Skin epidermis (tissue), 12 donors: Measurements from ENCODE around the gene KIF12.

Experiments used
- H3K27ac ChIP-seq, 21 experiments: fragments of 200-600 bp; sonication (generic) in 11 of 21; one replicate each; pipeline ENCODE4 v1.5.0; 2020; ENCODE audit warnings: mild to moderate bottlenecking in 3 of 21, inconsistent platforms in 2 of 21, moderate library complexity in 2 of 21
- H3K4me3 ChIP-seq, 7 experiments: fragments of 200-600 bp; sonication (generic) in 2 of 7; one replicate each; pipeline ENCODE4 v1.5.0; 2020; ENCODE audit warnings: inconsistent platforms in 2 of 7, mild to moderate bottlenecking in 2 of 7, moderate library complexity in 1 of 7

The KIF12 gene

DNA sequence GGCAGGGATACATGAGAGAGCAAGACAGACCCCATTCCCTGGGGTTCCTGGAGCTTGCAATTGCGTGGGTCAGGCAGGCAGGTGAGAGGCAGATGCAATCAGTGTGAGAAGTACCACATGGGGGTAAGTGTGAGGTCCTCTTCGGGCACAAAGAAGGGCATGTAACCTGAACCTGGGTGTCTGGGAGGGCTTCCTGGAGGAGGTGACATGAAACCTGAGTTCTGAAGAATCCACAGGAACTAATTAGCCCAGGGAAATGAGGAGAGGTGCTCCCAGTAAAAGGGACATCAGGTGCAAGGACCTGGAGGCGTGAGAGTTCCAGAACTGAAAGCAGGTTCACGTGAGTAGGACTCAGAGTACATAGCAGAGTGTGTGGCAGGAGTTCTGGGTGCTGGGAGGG, 23.5 kb downstream of the KIF12 start:
- H3K4me3 ChIP-seq = no peak overlapping the region
- H3K27ac ChIP-seq = no peak overlapping the region

DNA sequence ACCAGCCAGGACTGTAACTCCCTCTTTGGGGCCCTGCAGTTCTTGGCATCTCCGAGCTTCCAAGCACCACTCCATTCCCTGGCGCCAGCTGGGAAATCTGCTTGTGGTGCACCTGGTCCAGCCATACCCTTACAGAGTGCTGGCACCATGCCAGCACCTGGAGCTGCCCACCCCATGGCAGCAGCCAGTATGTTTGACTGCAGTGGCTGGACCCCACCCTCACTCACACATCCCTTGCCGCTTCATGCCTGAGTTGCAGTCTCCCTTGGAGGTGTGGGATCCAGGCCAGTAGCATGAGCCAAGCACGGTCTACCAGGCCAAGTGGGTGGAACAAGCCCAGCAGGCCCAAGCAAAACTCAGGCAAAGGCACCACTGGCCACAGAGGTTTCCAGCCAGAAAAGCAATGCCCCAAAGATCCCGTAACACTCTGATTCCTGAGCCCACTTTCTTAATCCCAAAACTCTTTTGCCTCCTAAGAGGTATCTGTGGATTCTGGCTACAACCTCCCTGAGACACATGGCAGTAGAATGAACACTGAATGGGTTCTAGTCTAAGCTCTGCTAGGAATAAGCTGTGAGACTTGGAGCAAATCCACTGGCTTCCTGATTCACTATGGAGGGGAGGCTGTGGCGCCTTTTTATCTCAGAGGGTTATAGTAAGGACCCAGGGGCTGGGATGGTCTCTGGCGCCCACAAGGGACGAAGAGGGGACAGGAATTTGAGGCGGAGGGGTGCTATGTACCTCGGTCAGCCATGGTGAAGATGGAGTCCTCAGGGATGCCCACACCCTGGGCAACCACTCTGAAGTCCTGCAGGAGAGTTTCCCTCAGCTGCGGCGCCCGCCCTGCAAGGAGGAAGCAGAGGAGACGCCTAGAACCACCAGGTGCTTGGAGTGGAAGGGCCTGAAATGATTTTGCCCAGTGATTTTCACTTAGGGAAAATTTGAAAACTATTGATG, 26.6 kb downstream of the KIF12 start:
- Histone ChIP-seq H3K27ac (no peak overlapping the region), H3K4me3 (no peak overlapping the region)

DNA sequence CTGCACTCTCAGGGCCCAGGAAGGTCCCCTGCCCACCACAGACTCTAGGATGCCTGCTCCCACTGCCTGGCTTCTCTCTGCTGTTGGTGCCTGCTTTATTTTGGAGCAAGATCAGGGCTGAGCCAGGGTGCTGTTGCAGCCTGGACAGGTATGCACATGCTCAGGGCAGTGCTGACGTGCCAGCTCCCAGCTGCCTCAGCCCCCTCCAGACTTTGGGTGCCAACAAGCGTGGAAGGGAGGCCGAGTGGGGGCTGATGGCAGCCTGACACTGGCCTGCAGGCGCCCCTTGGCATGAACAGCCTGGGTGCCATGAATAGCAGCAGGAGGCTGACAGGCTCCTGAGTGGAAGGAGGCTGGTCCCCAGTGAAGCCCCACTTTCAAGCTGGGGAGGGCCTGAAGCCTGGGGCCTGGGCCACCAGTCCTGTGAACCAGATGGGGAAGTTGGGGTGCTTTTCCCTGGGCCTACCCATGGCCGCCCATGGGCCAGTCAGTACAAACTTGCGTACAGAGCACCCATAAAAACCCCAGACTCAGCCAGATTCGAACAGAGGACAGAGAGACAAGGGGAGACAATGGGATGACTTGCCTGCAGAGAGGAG, 27.8 kb downstream of the KIF12 start:
- H3K27ac ChIP-seq = peak overlapping the region in 1 of 21 experiments; percentile 65

DNA sequence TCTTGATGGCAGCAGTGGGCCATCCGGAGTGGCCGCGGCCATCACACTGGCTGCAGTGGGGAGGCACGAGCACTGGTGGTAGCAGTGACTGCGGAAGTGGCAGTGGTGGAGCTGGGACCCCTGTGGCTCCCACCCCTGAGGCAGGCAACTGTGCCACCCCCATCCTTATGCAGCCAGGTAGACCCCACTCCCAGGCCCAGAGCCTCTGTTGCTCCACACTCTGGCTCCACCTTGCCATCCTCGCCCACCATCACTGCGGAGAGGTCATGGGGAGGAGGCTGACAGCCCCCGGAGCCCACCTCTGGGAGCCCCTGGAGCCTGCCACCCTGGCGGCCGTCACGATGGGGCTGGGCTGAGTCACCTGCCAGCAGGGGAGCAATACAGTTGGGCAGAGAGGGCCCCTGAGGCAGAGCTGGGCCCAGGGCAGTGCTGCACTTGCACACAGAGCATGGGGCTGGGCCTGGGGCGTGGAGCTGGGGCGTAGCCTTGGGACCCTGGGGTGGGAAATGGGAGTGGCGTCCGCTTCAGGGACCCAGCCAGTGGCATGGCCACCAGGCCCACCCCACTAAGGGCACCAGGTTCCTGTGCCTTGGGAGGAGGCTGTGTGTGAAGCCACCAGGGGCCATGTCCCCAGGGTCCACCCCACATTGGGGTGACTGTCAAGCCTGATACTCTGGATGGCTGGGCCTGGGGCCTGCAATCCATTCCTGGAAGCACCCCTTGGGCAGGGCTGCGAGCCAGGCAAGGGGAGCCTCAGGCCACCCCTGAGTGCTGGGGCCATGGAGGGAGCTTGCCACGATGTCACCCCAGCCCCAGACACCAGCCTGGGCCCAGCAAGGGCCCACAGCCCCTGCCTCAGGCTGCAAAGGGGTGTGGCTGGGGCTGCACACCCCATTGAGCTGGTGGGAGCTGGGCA, 28.6 kb downstream of the KIF12 start:
- Histone ChIP-seq H3K4me3 (no peak overlapping the region), H3K27ac (peak overlapping the region in 2 of 21 experiments; percentile 47 to 65)

More for the DNA sequence above, 27.8 kb downstream of the KIF12 start:
- no peak overlapping the region for H3K4me3 ChIP-seq

DNA sequence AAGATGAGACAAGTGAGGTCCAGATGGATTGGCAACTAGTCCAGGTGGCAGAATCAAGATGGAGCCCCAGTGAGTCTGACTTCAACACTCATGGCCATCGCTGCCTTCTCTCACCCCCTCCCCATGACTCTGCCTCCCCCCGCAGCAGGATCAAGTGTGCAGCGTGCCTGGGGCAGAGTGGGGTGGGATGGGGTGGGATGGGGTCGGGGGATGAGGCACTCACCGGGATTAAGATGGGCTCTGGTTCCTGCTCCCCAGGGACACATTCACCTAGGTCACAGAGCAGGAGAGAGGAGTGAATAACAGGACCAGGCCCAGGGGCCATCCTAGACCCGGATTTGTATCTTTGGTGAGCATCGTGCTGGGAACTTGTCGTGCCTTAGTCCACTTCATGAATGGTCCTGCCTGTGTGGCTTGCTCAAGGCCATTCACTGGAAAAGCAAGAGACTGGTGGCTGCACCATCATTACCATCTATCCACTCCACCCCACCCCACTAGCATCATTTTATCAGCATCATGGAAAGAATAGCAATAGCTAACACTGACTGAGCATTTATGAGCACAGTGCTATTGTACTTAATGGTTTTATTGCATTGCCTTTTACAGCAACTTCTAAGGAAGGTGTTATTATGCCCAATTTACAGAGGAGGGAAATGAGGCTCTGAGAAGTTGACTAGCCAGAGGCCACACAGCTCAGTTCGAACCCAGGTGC, 29.5 kb downstream of the KIF12 start:
- H3K27ac ChIP-seq = no peak overlapping the region
- H3K4me3 ChIP-seq = no peak overlapping the region

DNA sequence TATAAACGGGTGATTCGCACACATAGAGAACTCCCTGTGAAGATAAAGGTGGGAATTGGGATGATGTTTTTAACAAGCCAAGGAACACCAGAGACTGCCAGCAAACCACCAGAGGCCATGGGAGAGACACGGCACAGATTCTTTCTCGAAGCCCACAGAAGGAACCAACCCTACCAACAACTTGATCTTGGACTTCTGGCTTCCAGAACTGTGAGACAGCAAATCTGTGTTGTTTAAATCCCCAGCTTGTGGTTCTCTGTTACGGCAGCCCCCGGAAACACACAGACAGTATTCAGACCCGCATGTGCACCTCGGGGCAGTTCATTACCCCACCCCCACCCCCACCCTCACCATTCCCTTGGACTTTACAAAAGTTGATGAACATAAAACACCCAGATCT, 33.8 kb downstream of the KIF12 start:
- Histone ChIP-seq H3K4me3 (no peak overlapping the region), H3K27ac (no peak overlapping the region)

DNA sequence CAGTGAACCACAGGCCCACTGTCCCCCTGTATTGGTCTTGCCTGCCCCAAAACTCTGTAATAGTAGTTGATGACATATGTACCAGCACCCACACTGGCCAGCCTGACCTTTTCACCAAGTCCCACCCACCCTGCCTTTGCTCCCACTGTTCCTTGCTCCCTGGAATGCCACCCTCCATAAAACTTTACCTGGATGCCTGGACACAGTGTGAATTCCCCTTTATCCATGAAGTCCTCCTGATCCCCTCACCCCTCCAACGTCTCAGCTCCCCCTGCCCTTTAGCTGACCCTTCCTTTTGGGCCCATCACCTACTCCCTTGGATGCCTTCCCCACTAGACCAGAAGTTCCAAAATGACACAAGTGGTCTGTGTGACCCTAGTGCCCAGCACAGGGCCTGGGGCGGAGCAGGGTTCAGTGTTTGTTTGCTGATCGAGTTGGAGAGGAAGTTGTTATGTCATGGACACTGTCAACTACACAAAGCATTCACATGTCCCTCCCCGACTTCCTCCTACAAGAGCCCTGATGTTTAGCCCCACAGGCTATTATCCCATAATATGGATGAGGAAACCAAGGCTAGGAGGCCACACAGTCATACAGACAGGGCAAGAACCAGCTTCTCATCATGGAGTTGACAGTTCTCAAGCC, 37.1 kb downstream of the KIF12 start:
- no peak overlapping the region for H3K4me3 ChIP-seq
- no peak overlapping the region for H3K27ac ChIP-seq

DNA sequence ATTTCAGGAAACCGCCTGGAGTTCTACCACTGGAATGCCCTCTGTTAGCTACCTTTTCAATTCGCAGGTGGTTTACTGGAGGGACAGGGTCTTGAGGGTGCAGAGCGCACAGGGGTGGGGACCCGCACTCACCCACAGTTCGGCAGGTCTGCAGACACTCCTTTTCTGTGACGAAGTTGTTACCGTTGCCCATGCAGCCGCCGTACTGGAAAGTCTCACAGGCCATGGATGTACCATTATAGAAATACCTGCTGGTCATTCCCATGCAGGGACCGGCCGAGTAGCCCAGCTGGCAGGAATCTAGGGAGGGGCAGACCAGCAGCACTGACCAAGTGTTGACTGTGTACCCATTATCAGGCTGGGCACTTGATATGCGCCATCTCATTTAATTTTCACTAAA, 37.8 kb downstream of the KIF12 start:
- Histone ChIP-seq H3K4me3 (no peak overlapping the region), H3K27ac (no peak overlapping the region)

DNA sequence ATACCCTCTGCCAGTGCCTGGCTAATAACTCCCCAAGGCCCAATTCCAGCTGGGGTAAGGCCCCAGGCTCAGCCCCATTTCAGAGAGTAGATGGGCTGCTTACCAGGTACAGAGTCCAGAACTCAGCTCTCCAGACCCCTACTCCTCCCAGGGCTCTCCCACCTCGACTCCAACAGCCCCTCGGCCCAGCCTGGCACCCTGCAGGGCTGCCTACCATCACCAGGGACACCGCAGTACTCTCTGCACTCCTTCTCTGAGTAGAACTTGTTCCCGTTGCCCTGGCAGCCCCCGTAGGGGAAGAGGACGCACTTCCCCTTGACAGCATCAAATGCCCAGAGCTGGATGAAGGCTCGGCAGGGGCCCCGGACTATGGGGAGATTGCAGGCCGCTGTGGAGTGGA, 38.4 kb downstream of the KIF12 start:
- no peak overlapping the region for H3K27ac ChIP-seq
- H3K4me3 ChIP-seq = no peak overlapping the region

DNA sequence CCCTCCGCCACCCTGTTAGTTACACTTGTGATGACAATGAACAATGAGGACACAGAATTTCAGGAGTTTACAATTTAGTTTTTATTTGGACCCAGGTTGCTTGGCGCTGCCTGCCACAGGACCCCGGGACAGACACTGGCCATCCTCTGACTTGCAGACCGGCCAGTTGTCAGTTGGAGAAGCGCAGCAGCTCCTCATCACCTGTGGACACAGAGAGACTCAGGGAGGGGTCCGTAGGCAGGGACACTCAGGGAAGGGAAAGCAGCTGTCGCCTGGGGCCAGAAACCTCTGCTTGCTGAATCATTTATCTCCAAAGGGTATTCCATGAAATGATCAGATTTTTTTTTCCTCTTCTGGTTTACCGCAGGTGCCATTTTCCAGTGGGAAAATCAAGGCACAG, 39.0 kb downstream of the KIF12 start:
- Histone ChIP-seq H3K4me3 (no peak overlapping the region), H3K27ac (no peak overlapping the region)

DNA sequence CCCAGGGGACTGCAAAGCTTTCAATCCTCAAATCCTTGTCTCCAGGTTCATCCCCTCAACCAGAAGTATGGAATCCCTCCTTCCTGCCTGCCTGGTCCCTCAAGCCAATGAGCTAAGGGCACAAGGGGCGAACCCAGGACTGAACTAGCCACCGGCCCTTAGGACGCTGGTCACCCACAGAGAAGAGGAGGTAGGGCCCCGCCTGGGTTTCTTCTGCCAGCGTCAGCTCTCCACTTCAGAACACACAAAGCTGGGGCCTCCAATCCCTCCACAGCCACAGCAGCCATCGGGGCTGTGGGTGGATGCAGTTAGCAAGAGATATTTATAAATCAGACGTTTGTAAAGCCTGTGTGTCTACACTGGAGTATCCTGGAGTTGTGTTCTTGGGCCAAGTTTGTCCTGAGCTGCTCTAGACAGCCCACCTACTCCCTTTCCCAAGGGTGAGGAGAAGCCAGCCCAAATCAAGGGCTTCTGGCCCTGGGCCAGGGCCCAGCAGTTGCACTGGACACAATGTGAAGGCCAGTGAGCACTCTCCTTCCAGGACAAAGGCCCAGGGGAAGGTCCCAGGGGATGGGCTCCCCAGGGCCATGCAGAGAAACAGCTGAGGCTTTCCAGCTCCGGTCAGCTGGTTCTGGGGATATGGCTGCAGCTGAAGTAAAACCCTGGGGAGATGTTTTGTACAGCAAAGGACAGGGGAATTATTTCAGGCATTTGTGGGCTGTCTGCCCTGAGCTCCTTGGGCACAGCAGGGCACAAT, 39.9 kb downstream of the KIF12 start:
- Histone ChIP-seq H3K4me3 (no peak overlapping the region), H3K27ac (no peak overlapping the region)

DNA sequence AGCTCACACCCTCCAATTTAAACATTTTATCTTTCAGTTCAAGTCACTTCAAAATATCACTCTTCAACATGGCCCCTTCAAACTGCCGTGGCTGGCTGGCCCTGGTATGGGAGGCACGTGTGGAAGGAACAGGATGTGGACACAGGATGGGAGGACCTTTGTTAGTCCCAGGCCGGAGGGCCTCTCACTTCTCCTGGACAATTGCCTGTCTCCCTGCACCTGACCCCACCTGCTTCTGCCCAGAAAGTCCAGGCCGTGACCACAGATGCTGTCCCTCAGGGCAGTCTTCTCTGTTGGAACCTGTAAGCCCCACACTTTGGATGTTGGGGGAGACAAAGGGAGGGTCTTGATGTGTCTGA, 40.4 kb downstream of the KIF12 start:
- H3K27ac ChIP-seq = no peak overlapping the region
- H3K4me3 ChIP-seq = no peak overlapping the region

DNA sequence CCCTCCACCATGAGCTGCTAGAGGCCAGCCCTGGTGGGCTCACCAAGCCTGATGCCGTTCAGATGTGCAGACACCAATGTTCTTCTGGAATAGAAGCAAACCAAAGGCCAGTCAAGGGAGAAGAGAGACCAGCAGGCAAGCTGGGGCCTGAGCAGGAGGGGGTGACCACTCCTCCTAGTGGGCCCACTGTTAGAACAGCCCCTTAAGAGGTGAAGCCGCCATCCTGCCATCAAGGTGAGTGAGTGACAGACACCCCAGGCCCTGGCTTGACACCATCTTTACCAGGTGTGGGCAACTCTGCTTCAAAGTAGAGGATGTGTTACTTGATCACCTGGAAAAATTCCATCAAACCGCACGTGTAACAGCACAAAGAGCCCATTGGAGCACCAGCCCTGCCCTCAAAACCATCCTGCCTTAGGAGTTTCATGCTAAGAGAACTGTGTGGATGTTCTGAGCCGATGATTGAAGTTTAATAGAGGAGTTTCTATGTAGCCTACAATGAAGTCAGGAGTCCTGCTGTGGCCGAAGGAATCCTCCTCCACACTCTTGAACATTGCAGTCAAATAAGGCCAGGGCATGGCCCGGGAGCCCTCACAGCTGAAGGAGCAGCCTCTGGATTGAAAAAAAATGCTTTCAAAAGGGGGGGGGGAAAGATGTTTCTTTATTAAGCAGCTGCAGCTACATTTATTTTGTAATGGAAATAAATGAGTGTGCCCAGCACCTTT, 41.8 kb downstream of the KIF12 start:
- H3K27ac ChIP-seq = no peak overlapping the region
- H3K4me3 ChIP-seq = no peak overlapping the region

DNA sequence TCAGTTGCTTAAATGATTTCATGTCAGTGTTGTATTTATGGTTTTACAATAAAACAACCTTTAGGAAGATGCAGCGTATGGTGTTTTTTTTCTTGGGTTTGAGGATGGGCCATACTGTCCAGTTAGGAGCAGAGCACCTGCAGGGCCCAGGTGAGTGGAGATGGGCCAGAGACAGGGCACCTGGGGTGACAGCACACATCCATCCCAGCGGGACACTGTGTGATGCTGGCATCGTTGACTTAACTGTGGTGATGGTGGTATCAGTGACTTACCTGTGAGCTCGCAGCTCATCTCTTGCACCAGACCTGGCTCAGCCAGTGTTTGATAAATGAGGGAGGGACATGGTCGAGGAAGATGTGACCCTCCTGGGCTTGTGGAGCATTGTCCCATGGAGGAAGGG, 42.6 kb downstream of the KIF12 start:
- H3K27ac ChIP-seq = no peak overlapping the region
- H3K4me3 ChIP-seq = no peak overlapping the region

DNA sequence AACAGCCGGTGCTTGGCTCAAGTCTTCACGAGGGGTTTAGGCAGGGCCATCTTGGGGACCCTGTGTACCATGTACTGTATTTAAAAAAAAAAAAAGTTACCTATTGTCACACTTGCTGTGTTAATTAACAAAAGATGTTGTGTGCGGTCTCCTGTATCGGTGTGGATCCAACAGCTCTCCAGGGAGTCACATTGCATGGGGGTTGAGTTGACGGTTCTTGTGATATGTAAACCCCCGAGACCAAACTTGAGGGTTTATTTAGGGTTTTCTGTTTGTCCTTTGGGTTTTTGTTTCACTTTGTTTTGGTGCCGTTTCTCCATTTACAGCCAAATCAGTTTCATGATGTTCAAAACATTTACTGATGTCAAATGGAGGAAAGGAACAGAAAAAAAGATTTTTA, 43.2 kb downstream of the KIF12 start:
- no peak overlapping the region for H3K4me3 ChIP-seq
- no peak overlapping the region for H3K27ac ChIP-seq

DNA sequence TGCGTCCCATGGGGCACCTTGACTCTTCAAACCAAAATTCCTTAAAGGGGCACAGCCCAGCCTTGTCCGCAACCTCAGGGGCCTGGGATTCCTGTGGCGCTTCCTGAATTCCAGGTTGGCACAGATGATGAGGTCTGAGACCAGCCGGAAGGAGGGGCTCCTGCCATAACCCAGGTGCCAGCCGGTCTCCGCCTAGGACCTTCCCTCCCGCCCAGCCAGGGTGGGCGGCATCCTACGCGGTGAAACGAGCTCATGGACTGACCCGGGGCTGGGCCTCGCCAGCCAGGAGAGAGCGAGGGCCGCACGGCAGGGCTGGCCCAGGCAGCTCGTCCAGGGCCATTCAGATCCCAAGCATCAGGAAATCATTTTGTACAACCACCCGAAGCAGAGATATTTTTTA, 44.0 kb downstream of the KIF12 start:
- Histone ChIP-seq H3K27ac (no peak overlapping the region), H3K4me3 (no peak overlapping the region)

DNA sequence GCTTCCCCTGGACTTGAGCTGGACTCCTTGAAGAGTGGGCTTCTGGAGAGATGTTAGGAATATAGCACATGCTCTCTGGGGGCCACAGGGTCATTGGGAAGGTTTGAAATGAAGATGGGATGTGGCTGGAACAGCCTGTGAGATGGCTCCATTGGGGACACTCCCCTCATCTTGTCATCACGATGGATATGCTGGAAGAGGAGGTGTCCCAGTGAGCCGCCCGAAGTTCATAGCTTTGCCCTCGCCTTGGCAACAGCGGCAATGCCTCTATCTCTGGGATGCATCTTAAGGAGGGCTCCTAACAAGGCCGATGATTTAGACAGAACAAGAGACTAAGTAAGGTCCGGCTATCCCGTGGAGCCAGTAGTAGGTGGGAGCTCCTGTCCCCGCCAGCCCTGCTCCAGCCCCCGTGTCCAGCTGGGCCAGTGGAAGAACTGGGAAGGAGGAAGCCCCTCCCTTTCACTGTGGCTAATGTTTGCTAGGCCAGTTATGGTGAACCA, 44.9 kb downstream of the KIF12 start:
- no peak overlapping the region for H3K4me3 ChIP-seq

More for the DNA sequence above, 44.9 kb downstream of the KIF12 start:
- no peak overlapping the region for H3K27ac ChIP-seq
